Ascending aorta (tissue), 2 donors: ENCODE data around the gene SLC15A1. TPM values are rescaled to one million over a fixed set of nuclear protein-coding genes. Genes with fewer than 3 reads are reported as not detected.

Experiments used
- DNase-seq, 2 donors: peaks; one replicate each; pipeline ENCODE4 v3.0.0-alpha.2; 2019; ENCODE audit warnings: low spot score in 2 of 2
- H3K27ac ChIP-seq, 2 donors: fragments of 200-600 bp; sonication (generic); one replicate each; pipeline ENCODE4 v1.5.1; 2016 to 2017; ENCODE audit warnings: mild to moderate bottlenecking in 1 of 2
- H3K27me3 ChIP-seq: fragments of 200-600 bp; sonication (generic); one replicate; pipeline ENCODE4 v1.5.1; 2017
- H3K36me3 ChIP-seq, 2 donors: fragments of 200-600 bp; sonication (generic); one replicate each; pipeline ENCODE4 v1.5.1; 2016
- H3K4me1 ChIP-seq, 2 donors: fragments of 200-600 bp; sonication (generic); one replicate each; pipeline ENCODE4 v1.5.1; 2016 to 2017; ENCODE audit warnings: mild to moderate bottlenecking in 1 of 2
- H3K4me3 ChIP-seq, 2 donors: fragments of 200-600 bp; sonication (generic); one replicate each; pipeline ENCODE4 v1.5.1; 2016 to 2017; ENCODE audit warnings: mild to moderate bottlenecking in 1 of 2
- H3K9me3 ChIP-seq, 2 donors: fragments of 200-600 bp; sonication (generic); one replicate each; pipeline ENCODE4 v1.5.1; 2016
- intact Hi-C: fragments of 100-400 bp; cut with DNase I; formaldehyde crosslinking; loops from one replicate; pipeline ENCODE4 v1.15.1; 2023
- total RNA-seq: library from RNA; depleted of rRNA; stranded (reverse); fragments of >200 nt; gene quantifications from one replicate; pipeline ENCODE4 v1.1.0, GENCODE V29; 2016
- TF ChIP-seq, protein P1 (sequence below), 3 experiments: fragments of 200-600 bp in 2 of 3; fragments of 450-650 bp in 1 of 3; sonication (generic) in 2 of 3; IDR thresholded peaks; one replicate each; pipeline ENCODE4 v1.5.1; 2016 to 2019; ENCODE audit warnings: antibody characterized with exemption in 3 of 3, mild to moderate bottlenecking in 1 of 3, moderate library complexity in 1 of 3

SLC15A1 gene
- total RNA-seq, 1 donor from 2014 or later: not detected

- no peak for DNase-seq
- TF ChIP-seq, protein P1, sequence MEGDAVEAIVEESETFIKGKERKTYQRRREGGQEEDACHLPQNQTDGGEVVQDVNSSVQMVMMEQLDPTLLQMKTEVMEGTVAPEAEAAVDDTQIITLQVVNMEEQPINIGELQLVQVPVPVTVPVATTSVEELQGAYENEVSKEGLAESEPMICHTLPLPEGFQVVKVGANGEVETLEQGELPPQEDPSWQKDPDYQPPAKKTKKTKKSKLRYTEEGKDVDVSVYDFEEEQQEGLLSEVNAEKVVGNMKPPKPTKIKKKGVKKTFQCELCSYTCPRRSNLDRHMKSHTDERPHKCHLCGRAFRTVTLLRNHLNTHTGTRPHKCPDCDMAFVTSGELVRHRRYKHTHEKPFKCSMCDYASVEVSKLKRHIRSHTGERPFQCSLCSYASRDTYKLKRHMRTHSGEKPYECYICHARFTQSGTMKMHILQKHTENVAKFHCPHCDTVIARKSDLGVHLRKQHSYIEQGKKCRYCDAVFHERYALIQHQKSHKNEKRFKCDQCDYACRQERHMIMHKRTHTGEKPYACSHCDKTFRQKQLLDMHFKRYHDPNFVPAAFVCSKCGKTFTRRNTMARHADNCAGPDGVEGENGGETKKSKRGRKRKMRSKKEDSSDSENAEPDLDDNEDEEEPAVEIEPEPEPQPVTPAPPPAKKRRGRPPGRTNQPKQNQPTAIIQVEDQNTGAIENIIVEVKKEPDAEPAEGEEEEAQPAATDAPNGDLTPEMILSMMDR (IDR thresholded peaks at IDR 0.05): no peak
- Histone ChIP-seq H3K4me3 (no peak overlapping the region), H3K36me3 (peaks cover 20 to 60% of the 10 kb centered on the region in 2 donors), H3K9me3 (no peaks in the 10 kb centered on the region), H3K4me1 (no peaks in the 10 kb centered on the region), H3K27me3 (no peaks in the 10 kb centered on the region), H3K27ac (no peak overlapping the region)
- intact Hi-C loops: no loop called here
These were observed 45.0 kb upstream of the SLC15A1 start for GRCh38 chr13:98797456-98797855.

- H3K4me3 ChIP-seq: no peak overlapping the region
- TF ChIP-seq, protein P1 (IDR thresholded peaks at IDR 0.05): no peak
- H3K27ac ChIP-seq: no peak overlapping the region
- no peaks in the 10 kb centered on the region for H3K4me1 ChIP-seq
- DNase-seq: no peak
- H3K9me3 ChIP-seq: no peaks in the 10 kb centered on the region
- H3K27me3 ChIP-seq: no peaks in the 10 kb centered on the region
- intact Hi-C loops: no loop called here
- peaks cover 20 to 60% of the 10 kb centered on the region in 2 donors for H3K36me3 ChIP-seq
These were observed 44.3 kb upstream of the SLC15A1 start for GRCh38 chr13:98796798-98797197.

DNA sequence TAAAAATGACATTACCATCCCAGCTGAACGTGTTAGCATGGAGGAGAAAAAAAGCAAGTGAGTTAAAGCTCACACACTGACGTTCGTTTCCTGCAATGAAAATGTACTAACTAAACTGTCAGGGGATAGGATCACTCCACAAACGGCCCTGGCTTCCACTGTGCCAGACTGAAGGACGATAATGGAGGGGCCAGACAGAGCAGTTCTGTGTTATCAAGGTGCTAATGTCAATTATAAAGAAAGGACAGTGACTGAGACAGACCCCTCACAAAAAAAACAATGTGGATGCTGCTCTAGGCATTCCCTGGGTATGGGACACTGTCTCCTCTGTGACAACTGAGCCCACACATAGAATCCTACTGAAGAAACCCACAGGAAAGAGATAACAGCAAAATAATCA is 43.7 kb upstream of the SLC15A1 start:
- intact Hi-C loops: no loop called here
- H3K27me3 ChIP-seq: no peaks in the 10 kb centered on the region
- TF ChIP-seq, protein P1 (IDR thresholded peaks at IDR 0.05): no peak
- no peaks in the 10 kb centered on the region for H3K9me3 ChIP-seq
- no peak for DNase-seq
- H3K4me3 ChIP-seq: no peak overlapping the region
- peaks cover 20 to 60% of the 10 kb centered on the region in 2 donors for H3K36me3 ChIP-seq
- H3K27ac ChIP-seq: no peak overlapping the region
- H3K4me1 ChIP-seq: no peaks in the 10 kb centered on the region

- H3K4me1 ChIP-seq: no peaks in the 10 kb centered on the region
- intact Hi-C loops: no loop called here
- H3K4me3 ChIP-seq: no peak overlapping the region
- no peaks in the 10 kb centered on the region for H3K9me3 ChIP-seq
- H3K27ac ChIP-seq: no peak overlapping the region
- H3K27me3 ChIP-seq: no peaks in the 10 kb centered on the region
- peaks cover 20 to 57% of the 10 kb centered on the region in 2 donors for H3K36me3 ChIP-seq
- TF ChIP-seq, protein P1 (IDR thresholded peaks at IDR 0.05): no peak
- no peak for DNase-seq
These were observed 42.7 kb upstream of the SLC15A1 start for GRCh38 chr13:98795220-98795619.

DNA sequence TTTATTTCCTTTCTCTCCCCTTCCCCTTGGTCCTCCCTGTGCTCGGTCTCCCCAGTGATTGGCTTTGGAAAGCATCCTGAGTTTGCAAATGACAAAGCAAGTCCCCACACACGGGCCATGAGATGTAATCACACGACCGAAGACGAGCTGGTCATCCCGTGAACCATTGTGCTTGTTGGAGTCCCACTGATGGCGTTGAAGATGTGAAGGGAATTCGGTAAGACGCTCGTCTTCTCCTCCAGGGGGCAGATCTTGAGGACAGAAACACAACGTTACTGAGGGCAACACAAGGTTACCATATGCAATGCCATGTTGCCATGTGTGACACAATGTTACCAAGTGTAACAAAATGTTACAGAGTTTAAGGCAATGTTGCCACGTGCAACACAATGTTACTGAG is 42.0 kb upstream of the SLC15A1 start:
- peaks cover 20 to 51% of the 10 kb centered on the region in 2 donors for H3K36me3 ChIP-seq
- intact Hi-C loops: no loop called here
- no peaks in the 10 kb centered on the region for H3K4me1 ChIP-seq
- H3K27ac ChIP-seq: no peak overlapping the region
- TF ChIP-seq, protein P1 (IDR thresholded peaks at IDR 0.05): no peak
- no peak for DNase-seq
- H3K27me3 ChIP-seq: no peaks in the 10 kb centered on the region
- H3K9me3 ChIP-seq: no peaks in the 10 kb centered on the region
- no peak overlapping the region for H3K4me3 ChIP-seq
